ENCODE results near the gene TEX55.

- TF ChIP-seq CTCF (IDR thresholded peaks at IDR 0.05; ENCODE audit: borderline replicate concordance, extremely low read depth, low read length, poor library complexity, severe bottlenecking): no peak
- no peak for TF ChIP-seq EZH2 (IDR thresholded peaks at IDR 0.05; ENCODE audit: borderline replicate concordance, low read depth, low read length, severe bottlenecking)
Observed at GRCh38 chr3:119099785-119100184, 46.2 kb upstream of the TEX55 start.
